ENCODE data around the gene COX10.

- TF ChIP-seq POLR2AphosphoS5 (IDR thresholded peaks at IDR 0.05; ENCODE audit: low read depth, low read length), result no peak
- TF ChIP-seq TAF1 (IDR thresholded peaks at IDR 0.05; ENCODE audit: borderline replicate concordance, insufficient read depth, low read length), result no peak
Measured at GRCh38 chr17:14080847-14081251, 11.5 kb downstream of the COX10 start.
